Measurements from ENCODE around the gene RNF166.
A peak's percentile ranks its signal among the peaks of the same experiment; 100 is the strongest.

Gene RNF166

DNA sequence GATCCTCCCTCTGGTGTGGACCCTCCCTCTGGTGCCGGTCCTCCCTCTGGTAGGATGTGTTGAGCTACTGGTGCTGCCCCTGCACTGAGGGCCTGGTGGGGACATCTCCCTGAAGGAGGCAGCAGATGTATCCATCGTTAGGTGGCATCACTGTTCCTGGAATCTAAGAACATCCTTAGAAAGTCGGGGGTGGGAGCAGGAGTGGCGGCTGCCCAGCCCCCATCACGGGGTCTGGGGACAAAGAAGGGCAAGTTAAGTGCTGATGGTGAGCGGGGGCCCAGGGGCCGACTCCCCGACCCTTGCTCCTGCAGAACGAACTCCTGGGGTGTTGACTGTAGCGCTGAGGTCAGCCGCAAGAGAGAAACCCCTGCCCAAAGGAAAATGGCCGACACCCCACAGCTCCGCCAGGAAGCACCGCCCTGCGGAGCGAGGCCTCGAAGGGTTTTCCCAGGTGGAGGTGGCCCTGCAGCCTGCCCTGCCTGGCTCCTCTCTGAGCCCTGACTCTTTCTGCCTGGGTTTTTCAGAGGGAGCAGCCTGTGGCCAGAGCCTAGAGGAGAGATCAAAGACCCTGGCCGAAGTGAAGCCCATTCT lies 5.6 kb upstream of the RNF166 start:
- H3K27ac Mint-ChIP-seq: no peak overlapping the region
- H3K4me1 Mint-ChIP-seq (ENCODE audit: low read depth): peaks cover 10% of the 10 kb centered on the region
- no peaks in the 10 kb centered on the region for H3K9me3 Mint-ChIP-seq (ENCODE audit: low read depth)
- H3K36me3 Mint-ChIP-seq: no peaks in the 10 kb centered on the region
- no peak overlapping the region for H3K4me3 Mint-ChIP-seq
- no peaks in the 10 kb centered on the region for H3K27me3 Mint-ChIP-seq

DNA sequence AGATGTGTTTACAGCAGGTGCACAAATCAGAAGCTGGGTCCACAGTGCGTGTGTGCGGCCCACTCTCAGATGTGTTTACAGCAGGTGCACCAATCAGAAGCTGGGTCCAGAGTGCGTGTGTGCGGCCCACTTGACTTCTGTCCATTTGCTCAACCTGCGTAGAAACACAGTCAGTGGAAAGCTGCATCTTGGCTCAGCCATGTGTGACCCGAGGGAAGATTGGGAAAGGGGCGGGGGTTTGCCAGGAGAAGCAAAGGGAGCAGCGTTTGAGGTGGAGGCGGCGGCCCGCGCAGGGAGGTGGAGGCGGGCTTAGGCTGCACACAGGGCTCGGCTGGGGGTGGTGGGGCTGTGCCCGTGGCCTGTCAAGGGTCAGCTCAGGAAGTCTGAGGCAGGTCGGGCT lies 4.3 kb upstream of the RNF166 start:
- Mint-ChIP-seq H3K27me3 (no peaks in the 10 kb centered on the region), H3K4me1 (ENCODE audit: low read depth) (peaks cover 10% of the 10 kb centered on the region), H3K27ac (no peak overlapping the region), H3K4me3 (no peak overlapping the region), H3K9me3 (ENCODE audit: low read depth) (no peaks in the 10 kb centered on the region), H3K36me3 (no peaks in the 10 kb centered on the region)

DNA sequence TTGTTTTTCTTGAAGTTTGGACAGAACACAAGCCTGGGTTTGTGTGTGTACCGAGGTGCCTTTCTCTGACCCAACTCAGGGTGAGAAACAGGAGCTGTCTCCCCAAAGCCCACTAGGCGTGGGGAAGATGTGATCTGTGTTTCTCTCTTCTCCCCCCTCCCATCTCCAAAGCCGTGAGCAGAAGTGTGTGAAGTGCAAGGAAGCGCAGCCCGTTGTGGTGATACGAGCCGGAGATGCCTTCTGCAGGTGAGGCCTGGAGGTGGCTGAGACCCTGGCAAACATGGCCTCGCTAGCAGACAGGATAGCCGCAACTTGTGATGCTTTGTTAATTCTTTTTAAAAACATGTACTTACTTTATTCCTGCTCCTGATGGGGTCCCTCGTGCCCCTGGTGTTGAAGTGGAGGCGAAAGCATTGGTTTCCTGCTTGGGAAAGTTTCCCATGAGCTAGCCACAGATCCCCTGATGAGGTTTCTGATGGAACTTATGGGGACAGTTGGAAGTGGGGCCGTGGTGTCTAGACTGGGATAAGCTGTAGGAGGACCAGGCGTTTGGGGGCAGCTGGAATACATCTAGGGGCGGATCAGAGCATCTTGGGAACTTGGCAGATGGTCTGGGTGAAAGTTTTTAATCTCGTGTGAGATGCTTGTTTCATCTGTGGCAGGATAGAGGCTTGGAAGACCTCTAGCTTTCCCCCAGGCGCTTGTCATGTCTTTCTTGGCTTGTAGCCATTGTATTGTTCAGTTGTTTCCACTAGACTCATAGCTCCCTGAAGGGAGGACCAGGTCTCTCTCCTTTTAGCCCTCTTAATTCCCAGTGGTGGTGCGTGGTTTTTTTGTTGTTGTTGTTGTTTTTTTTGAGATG lies 988 bp upstream of the RNF166 start:
- H3K36me3 Mint-ChIP-seq: no peaks in the 10 kb centered on the region
- H3K9me3 Mint-ChIP-seq (ENCODE audit: low read depth): no peaks in the 10 kb centered on the region
- H3K27ac Mint-ChIP-seq: peak overlapping the region; percentile 43
- H3K4me1 Mint-ChIP-seq (ENCODE audit: low read depth): peaks cover 36% of the 10 kb centered on the region
- H3K27me3 Mint-ChIP-seq: no peaks in the 10 kb centered on the region
- H3K4me3 Mint-ChIP-seq: peak overlapping the region; percentile 92

GRCh38 chr16:88705801-88706228 lies 393 bp downstream of the RNF166 start:
- H3K4me1 Mint-ChIP-seq (ENCODE audit: low read depth): peaks cover 43% of the 10 kb centered on the region
- no peaks in the 10 kb centered on the region for H3K27me3 Mint-ChIP-seq

DNA sequence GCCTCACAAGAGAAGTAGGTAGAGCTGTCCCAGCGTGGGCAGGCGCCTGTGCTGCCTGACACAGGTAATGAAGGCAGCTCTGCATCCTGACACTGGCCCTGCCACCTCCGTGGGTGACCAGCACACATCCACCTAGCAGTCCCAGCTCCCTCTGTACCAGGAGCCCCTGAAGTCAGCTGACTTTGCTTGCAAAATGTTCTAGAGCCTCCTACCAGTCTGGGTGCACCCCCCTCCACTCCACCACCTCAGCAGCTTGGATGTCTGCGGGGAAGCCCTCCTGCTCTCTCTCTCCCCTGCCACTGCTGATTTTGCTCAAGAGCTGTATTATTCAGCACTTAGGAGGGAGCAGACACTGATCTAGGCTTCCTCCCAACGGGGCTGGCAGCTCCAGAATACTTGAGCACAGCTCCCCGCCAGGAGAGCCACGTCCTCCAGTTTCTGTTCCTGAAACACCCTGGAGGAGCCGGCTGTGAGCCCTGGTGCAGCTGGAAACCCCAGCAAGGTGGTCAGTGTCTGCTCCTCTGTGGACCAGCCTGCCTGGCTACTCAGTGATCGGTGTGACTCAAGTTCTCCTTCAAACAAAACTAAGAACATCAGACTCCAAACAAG lies 1.0 kb downstream of the RNF166 start:
- Mint-ChIP-seq H3K9me3 (ENCODE audit: low read depth) (no peaks in the 10 kb centered on the region), H3K36me3 (no peaks in the 10 kb centered on the region), H3K27ac (peak overlapping the region; percentile 94), H3K4me3 (peak overlapping the region; percentile 94), H3K27me3 (no peaks in the 10 kb centered on the region), H3K4me1 (ENCODE audit: low read depth) (peaks cover 45% of the 10 kb centered on the region)

More at GRCh38 chr16:88705801-88706228, 393 bp downstream of the RNF166 start:
- H3K4me3 Mint-ChIP-seq: peak overlapping the region; percentile 94
- peak overlapping the region; percentile 94 for H3K27ac Mint-ChIP-seq
- no peaks in the 10 kb centered on the region for H3K9me3 Mint-ChIP-seq (ENCODE audit: low read depth)
- no peaks in the 10 kb centered on the region for H3K36me3 Mint-ChIP-seq

DNA sequence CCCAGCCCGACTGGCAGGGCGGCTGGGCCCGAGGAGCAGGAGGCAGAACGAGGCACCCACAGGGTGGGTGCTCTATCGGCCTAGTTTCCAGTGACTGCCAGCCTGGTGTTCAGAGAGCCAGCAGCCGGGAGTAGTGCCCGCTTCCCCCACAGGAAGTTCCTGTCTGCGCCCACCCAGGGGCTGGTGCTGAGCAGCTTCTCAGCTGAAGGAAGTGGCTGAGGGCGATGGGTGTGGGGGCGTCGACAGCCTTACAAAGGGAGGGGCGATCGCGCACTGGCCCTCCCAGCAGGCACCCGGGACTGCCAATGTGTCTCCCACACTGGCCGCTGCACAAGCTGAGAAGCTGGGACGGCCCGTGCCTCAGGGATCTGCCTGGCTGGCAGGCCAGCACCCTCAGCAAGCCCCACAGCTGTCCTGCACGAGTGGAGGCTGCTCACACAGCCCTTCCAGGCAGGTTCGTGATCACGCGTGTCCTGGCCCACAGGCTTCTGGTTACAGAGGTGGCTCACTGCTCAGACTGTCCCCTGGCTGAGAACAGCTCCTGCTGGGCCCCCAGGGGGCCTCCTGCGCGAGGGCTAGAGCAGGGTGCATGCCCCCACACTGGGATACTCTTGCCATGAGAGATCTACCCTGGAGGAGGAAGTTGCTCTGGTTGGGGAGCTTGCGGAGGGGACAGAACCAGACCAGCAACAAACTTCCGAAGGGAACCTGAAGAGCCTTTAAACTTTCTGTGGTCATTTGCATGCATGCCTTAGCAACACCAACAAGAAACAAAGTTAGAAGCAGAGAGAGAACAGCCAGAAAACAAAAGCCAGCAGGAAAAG lies 2.5 kb downstream of the RNF166 start:
- H3K27me3 Mint-ChIP-seq: no peaks in the 10 kb centered on the region
- peak overlapping the region; percentile 94 for H3K27ac Mint-ChIP-seq
- H3K36me3 Mint-ChIP-seq: no peaks in the 10 kb centered on the region
- peaks cover 52% of the 10 kb centered on the region for H3K4me1 Mint-ChIP-seq (ENCODE audit: low read depth)
- H3K4me3 Mint-ChIP-seq: peak overlapping the region; percentile 94
- no peaks in the 10 kb centered on the region for H3K9me3 Mint-ChIP-seq (ENCODE audit: low read depth)

- Mint-ChIP-seq H3K4me1 (ENCODE audit: low read depth) (peaks cover 60% of the 10 kb centered on the region), H3K9me3 (ENCODE audit: low read depth) (no peaks in the 10 kb centered on the region), H3K27ac (peak overlapping the region; percentile 94), H3K27me3 (no peaks in the 10 kb centered on the region), H3K4me3 (peak overlapping the region; percentile 94), H3K36me3 (no peaks in the 10 kb centered on the region)
Measured at GRCh38 chr16:88702371-88703210, 3.6 kb downstream of the RNF166 start.

DNA sequence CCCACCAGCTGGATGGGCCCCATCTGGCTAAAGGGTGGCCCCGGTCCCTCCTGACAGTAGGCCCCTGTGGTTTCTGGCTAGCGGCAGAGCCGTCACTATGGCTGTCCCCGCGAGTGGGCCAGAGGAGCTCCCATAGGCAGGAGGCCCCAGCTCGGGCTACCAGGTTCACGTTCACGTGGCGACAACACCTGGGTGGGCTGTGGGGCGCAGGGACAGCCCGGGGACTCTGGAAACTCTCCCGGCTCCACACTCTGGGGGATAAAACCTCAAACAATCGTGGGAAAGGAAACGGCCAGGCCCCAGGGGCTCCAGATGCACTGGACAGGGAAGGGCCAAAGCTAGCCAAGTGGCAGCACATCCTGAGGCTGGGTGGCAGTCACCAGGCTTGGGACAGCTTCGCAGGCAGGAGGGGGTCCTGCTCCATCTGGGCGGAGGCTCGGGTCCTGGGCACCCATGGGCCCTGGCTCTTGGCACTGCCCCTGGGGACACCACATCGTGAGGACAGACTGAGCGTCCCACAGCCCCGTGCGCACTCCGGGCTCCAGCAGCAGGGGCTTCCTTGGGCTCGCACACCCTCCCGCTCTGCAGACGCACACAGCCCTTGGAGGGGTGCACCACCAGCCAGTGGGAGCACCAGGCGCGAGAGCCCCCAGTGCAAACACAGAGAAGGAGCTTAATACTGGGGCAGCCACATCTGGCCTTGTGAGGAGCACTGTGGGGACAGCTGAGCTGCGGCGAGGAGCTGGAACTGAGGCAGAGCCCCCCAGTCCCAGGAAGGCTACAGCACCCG lies 4.4 kb downstream of the RNF166 start:
- H3K9me3 Mint-ChIP-seq (ENCODE audit: low read depth): no peaks in the 10 kb centered on the region
- peak overlapping the region; percentile 94 for H3K27ac Mint-ChIP-seq
- peak overlapping the region; percentile 94 for H3K4me3 Mint-ChIP-seq
- no peaks in the 10 kb centered on the region for H3K36me3 Mint-ChIP-seq
- no peaks in the 10 kb centered on the region for H3K27me3 Mint-ChIP-seq
- peaks cover 54% of the 10 kb centered on the region for H3K4me1 Mint-ChIP-seq (ENCODE audit: low read depth)

DNA sequence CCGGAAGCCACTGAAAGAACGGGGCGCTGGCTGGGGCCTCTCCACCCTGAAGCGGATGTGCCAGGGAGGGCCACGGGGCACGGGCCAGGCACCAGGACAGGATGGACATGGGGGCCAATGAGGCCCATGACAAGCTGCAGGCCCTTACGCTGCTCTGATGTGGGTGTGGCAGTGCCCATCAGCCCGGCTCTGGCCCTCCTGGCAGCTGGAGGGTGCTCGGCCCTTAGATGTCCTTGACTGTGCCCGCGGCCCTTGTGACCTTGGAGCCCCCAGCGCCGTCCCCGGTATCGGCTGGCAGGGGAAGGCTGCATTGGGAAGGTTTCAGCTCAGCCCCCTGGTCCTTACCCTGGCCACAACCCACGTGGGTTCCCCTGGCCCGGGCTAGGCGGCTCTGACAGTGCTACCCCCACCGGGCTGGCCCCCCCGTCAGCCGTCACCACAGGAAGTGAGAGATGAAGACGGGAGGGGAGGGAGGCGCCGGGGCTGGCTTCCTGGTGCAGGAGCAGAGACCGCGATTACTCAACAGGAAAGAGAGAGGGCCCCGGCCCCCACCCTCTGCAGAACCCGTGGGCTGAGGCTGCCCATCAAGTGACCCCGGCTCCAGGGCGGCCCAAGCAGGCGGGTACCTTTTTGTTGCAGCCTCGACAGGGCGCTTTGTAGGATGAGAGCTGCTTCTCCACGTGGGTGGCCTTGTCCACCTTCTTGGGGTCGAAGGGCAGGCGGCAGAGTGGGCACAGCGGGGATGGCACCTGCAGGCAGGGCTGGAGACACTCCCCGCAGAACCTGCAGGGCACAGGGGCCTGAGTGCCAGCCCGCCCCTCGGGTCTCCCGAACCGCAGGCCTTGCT lies 5.3 kb downstream of the RNF166 start:
- Mint-ChIP-seq H3K27me3 (no peaks in the 10 kb centered on the region), H3K9me3 (ENCODE audit: low read depth) (no peaks in the 10 kb centered on the region), H3K4me3 (peak overlapping the region; percentile 94), H3K27ac (peak overlapping the region; percentile 94), H3K36me3 (no peaks in the 10 kb centered on the region), H3K4me1 (ENCODE audit: low read depth) (peaks cover 54% of the 10 kb centered on the region)

DNA sequence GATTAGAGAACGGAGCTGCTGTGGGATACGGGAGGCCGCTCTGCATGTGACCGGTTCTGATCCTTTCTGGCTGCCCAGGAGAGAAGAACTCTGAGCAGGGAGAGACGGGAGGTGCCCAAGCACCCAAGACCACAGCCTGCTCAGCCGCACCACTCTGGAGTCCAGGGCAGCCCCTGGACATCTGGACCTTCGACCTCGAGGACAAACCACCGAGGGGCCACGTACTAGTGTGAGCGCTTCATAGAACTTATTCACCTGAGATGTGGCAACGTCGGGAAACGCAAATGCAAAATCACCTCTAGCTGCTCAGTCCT lies 5.9 kb downstream of the RNF166 start:
- Mint-ChIP-seq H3K9me3 (ENCODE audit: low read depth) (no peaks in the 10 kb centered on the region), H3K4me3 (peak overlapping the region; percentile 94), H3K36me3 (no peaks in the 10 kb centered on the region), H3K4me1 (ENCODE audit: low read depth) (peaks cover 52% of the 10 kb centered on the region), H3K27me3 (no peaks in the 10 kb centered on the region), H3K27ac (peak overlapping the region; percentile 94)

GRCh38 chr16:88699180-88699579 lies 7.0 kb downstream of the RNF166 start:
- H3K9me3 Mint-ChIP-seq (ENCODE audit: low read depth): no peaks in the 10 kb centered on the region
- no peak overlapping the region for H3K27ac Mint-ChIP-seq
- peaks cover 43% of the 10 kb centered on the region for H3K4me1 Mint-ChIP-seq (ENCODE audit: low read depth)
- H3K27me3 Mint-ChIP-seq: no peaks in the 10 kb centered on the region
- no peak overlapping the region for H3K4me3 Mint-ChIP-seq
- H3K36me3 Mint-ChIP-seq: no peaks in the 10 kb centered on the region

DNA sequence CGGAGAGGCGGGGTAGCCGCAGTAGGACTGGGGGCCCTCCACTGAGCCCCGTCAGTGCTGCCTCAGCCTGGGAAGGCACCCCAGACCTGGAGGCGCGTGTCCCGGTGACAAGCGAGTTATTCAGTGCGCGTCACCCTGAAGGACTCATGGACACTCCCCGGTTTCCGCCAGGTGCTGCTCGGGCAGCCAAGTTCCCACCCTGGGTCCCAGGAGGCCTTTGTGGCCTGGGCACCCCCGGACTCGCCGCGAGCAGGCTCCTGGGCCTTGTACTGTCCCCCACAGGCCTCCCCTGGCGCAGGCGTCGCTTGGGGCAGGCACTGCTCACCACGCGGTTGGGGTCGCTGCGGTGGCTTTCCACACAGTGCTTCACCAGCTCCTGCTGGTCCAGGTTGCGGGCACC lies 7.6 kb downstream of the RNF166 start:
- H3K9me3 Mint-ChIP-seq (ENCODE audit: low read depth): no peaks in the 10 kb centered on the region
- peaks cover 38% of the 10 kb centered on the region for H3K4me1 Mint-ChIP-seq (ENCODE audit: low read depth)
- no peak overlapping the region for H3K4me3 Mint-ChIP-seq
- no peaks in the 10 kb centered on the region for H3K36me3 Mint-ChIP-seq
- H3K27ac Mint-ChIP-seq: peak overlapping the region; percentile 54
- no peaks in the 10 kb centered on the region for H3K27me3 Mint-ChIP-seq

Measured in activated naive CD8-positive, alpha-beta T cell (primary cell).